HUES6 (cell line): ENCODE measurements around the gene TRIO.
"Not testable (repeated sequence)": the region's sequence is repeated elsewhere in the genome, so short reads cannot be mapped to it uniquely, and the experiment has no call there.

Source experiments
- H3K27ac ChIP-seq: 2 replicates; pipeline ENCODE4 v1.7.0; 2013; ENCODE audit warnings: low read depth, mild to moderate bottlenecking, low read length, inconsistent platforms
- H3K27me3 ChIP-seq: 2 replicates; pipeline ENCODE4 v1.6.1; 2013; ENCODE audit warnings: low read length; ENCODE audit not compliant: control insufficient read depth, insufficient read depth
- H3K36me3 ChIP-seq: 2 replicates; pipeline ENCODE4 v1.6.1; 2013; ENCODE audit warnings: low read length; ENCODE audit not compliant: control insufficient read depth, insufficient read depth
- H3K4me1 ChIP-seq: 2 replicates; pipeline ENCODE4 v1.6.1; 2013; ENCODE audit warnings: low read length; ENCODE audit not compliant: control insufficient read depth, insufficient read depth
- H3K4me3 ChIP-seq: 2 replicates; pipeline ENCODE4 v1.5.1; 2013; ENCODE audit warnings: low read depth, low read length
- H3K9ac ChIP-seq: one replicate; pipeline ENCODE4 v1.6.1; 2013; ENCODE audit warnings: mild to moderate bottlenecking, low read length
- H3K9me3 ChIP-seq: 2 replicates; pipeline ENCODE4 v1.6.1; 2013; ENCODE audit warnings: low read depth, low read length; ENCODE audit not compliant: control insufficient read depth, insufficient read depth

Gene TRIO

DNA sequence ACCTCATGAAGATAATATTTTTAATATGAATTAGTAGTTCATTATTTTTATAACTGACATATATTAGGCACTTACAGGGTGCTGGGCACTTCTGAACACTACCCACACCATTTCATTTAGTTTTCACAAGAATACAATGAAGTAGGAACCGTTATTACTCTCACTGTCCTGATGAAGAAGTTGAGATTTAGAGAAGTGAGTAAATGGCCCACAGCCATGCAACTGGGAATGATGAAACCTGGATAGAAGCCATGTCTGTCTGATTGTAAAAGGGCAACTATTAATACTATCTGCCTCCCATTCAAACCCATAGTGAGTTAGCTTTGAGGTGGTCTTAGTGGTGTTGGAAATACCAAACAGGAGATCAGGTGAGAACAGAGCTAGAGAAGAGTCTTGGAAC is 408.9 kb downstream of the TRIO start:
- H3K9ac ChIP-seq: no peak overlapping the region
- no peak overlapping the region for H3K27ac ChIP-seq
- no peaks in the 10 kb centered on the region for H3K4me1 ChIP-seq
- H3K27me3 ChIP-seq: peaks cover 3% of the 10 kb centered on the region; the same call in 1 of the 2 replicates
- no peaks in the 10 kb centered on the region for H3K36me3 ChIP-seq
- H3K4me3 ChIP-seq: no peak overlapping the region
- 0 out of 2 replicates have a peak, but pooled peaks cover under 1% of the 10 kb centered on the region for H3K9me3 ChIP-seq

DNA sequence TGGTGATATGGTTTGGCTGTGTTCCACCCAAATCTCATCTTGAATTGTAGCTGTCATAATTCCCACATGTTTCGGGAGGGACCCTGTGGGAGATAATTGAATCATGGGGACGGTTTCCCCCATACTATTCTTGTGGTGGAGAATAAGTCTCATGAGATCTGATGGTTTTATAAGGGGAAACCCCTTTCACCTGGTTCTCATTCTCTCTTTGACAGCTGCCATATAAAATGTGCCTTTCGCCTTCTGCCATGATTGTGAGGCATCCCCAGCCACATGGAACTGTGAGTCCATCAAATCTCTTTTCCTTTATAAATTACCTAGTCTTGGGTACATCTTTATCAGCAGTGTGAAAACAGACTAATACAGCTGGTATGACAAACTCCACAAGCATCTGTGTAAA is 411.1 kb downstream of the TRIO start:
- not testable (repeated sequence) for H3K36me3 ChIP-seq, H3K4me3 ChIP-seq, H3K9ac ChIP-seq, H3K4me1 ChIP-seq, H3K27ac ChIP-seq, H3K9me3 ChIP-seq, H3K27me3 ChIP-seq

DNA sequence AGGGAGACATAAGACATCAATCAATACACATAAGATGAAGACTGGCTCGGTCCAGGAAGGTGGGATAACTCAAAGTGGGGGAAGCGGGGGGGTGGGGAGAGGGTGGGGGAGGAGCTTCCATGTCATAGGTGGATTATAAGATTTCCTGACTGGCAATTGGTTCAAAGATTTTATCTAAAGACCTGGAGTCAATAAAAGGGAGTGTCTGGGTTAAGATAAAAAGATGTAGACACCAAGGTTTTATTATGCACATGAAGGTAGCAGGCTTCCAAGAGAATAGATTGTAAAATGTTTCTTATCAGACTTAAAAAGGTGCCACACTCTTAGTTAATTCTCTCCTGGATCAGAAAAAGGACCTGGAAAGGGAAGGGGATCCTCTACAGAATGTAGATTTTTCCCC is 412.9 kb downstream of the TRIO start:
- H3K9ac ChIP-seq: no peak overlapping the region
- no peaks in the 10 kb centered on the region for H3K27me3 ChIP-seq
- H3K4me3 ChIP-seq: no peak overlapping the region
- no peaks in the 10 kb centered on the region for H3K4me1 ChIP-seq
- no peak overlapping the region for H3K27ac ChIP-seq
- no peaks in the 10 kb centered on the region for H3K36me3 ChIP-seq
- no peaks in the 10 kb centered on the region for H3K9me3 ChIP-seq

DNA sequence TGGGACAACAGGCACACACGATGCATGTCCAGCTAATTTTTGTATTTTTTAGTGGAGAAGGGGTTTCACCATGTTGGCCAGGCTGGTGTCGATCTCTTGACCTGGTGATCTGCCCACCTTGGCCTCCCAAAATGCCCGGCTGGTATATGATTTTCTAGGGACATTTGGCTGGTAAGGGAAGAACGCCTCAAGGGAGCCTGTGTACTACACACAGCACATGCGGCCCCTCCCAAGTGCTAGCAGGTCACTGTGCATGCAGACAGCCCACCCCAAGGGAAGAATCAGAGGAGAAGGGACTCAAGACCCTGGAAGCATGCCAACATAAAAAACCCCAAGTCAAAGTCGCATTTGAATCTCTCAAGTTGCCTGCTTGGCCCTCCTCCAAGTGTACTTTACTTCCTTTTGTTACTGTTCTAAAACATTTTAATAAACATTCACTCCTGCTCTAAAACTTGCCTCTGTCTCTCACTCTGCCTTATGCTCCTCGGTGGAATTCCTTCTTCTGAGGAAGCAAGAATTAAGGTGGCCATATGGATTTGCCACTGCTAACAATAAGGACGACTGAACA is 414.1 kb downstream of the TRIO start:
- no peaks in the 10 kb centered on the region for H3K4me1 ChIP-seq
- no peak overlapping the region for H3K27ac ChIP-seq
- no peaks in the 10 kb centered on the region for H3K9me3 ChIP-seq
- no peak overlapping the region for H3K4me3 ChIP-seq
- no peak overlapping the region for H3K9ac ChIP-seq
- no peaks in the 10 kb centered on the region for H3K36me3 ChIP-seq
- no peaks in the 10 kb centered on the region for H3K27me3 ChIP-seq

- Histone ChIP-seq H3K4me1 (no peaks in the 10 kb centered on the region), H3K4me3 (no peak overlapping the region), H3K9ac (no peak overlapping the region), H3K36me3 (no peaks in the 10 kb centered on the region), H3K9me3 (no peaks in the 10 kb centered on the region), H3K27ac (no peak overlapping the region), H3K27me3 (no peaks in the 10 kb centered on the region)
Observed at GRCh38 chr5:14557791-14558415, 414.8 kb downstream of the TRIO start.
